Heart right ventricle (tissue), 16 donors: ENCODE data around the gene TNFSF4. TPM values are rescaled to one million over a fixed set of nuclear protein-coding genes. Genes with fewer than 3 reads are reported as not detected.

Experiments
- ATAC-seq, 8 donors: fragments of 200-7000 bp; cut with Tn5 transposase; one replicate each; pipeline ENCODE4 v1.9.1; 2020; ENCODE audit warnings: mild to moderate bottlenecking in 8 of 8, moderate library complexity in 8 of 8, moderate number of reproducible peaks in 1 of 8
- DNase-seq, 2 donors: peaks; one replicate each; pipeline ENCODE4 v3.0.0-alpha.2; 2020
- H3K27ac ChIP-seq, 10 donors: fragments of 200-600 bp; sonication (generic) in 2 of 10; one replicate each; pipeline versions ENCODE4 v1.5.0 to v1.8.0; 2020 to 2022; ENCODE audit warnings: mild to moderate bottlenecking in 3 of 10
- H3K27me3 ChIP-seq, 7 donors: fragments of 200-600 bp; one replicate each; pipeline ENCODE4 v1.8.0; 2021 to 2022; ENCODE audit warnings: mild to moderate bottlenecking in 2 of 7
- H3K36me3 ChIP-seq, 9 donors: fragments of 200-600 bp; sonication (generic) in 1 of 9; one replicate each; pipeline versions ENCODE4 v1.5.0 to v1.8.0; 2020 to 2022; ENCODE audit warnings: mild to moderate bottlenecking in 2 of 9
- H3K4me1 ChIP-seq, 9 donors: fragments of 200-600 bp; sonication (generic) in 1 of 9; one replicate each; pipeline versions ENCODE4 v1.5.0 to v1.8.0; 2020 to 2022; ENCODE audit warnings: mild to moderate bottlenecking in 4 of 9
- H3K4me3 ChIP-seq, 10 donors: fragments of 200-600 bp; sonication (generic) in 2 of 10; one replicate each; pipeline versions ENCODE4 v1.5.0 to v1.8.0; 2020 to 2022; ENCODE audit warnings: mild to moderate bottlenecking in 7 of 10, moderate library complexity in 2 of 10
- H3K9me3 ChIP-seq, 11 donors: fragments of 200-600 bp in 10 of 11; sonication (generic) in 2 of 11; one replicate each; pipeline versions ENCODE4 v1.5.0 to v1.8.0; 2013 to 2022; ENCODE audit warnings: mild to moderate bottlenecking in 2 of 11, control low read depth in 1 of 11, moderate library complexity in 1 of 11
- WGBS, 2 donors: extraction: QIAGEN DNeasy Blood & Tissue Kit; methylation state at CpG; one replicate each; pipeline ENCODE4 v1.1.7; 2013; ENCODE audit warnings: inconsistent platforms in 1 of 2; 5-methylcytosine and 5-hydroxymethylcytosine counted together
- intact Hi-C, 10 donors: fragments of 100-400 bp; cut with DNase I; formaldehyde crosslinking; loops; one replicate each; pipeline versions ENCODE4 v1.11.1 to v1.14.2; 2022
- polyA plus RNA-seq, 2 donors: library from polyadenylated mRNA; stranded (reverse); fragments of 200-250 nt; gene quantifications; one replicate each; pipeline ENCODE4 v1.2.3, GENCODE V29; 2013
- total RNA-seq, 10 donors: library from RNA; stranded (reverse); fragmentation: NEBNext Ultra II Directional in 3 of 10; extraction: Animal tissue kit (Norgen Biotek cat#: 25700) in 3 of 10; gene quantifications; one replicate each; pipeline versions ENCODE4 v1.2.1 to v1.2.4, GENCODE V29; 2021 to 2023
- TF ChIP-seq, protein P1 (sequence below), 9 donors: fragments of 200-600 bp; sonication (generic) in 2 of 9; IDR thresholded peaks; one replicate each; pipeline versions ENCODE4 v1.5.0 to v1.8.0; 2021 to 2022; ENCODE audit warnings: antibody characterized with exemption in 9 of 9, mild to moderate bottlenecking in 5 of 9, moderate library complexity in 1 of 9
- donor health status: Arrhythmogenic right ventricular cardiomyopathy.
- donor health status: ischemic (EF 13 %, LVEDD 7.1; RV severe dilation, severe dysfunction).
- donor health status: healthy with polysubstance abuse.
- donor health status: DM: no; HTN: yes; CAD: no.
- donor health status: DM: no; HTN: no; CAD: no.
- donor health status: ischemic (EF 25% LVEDD 6.9; RV normal size, moderate dysfunction).
- donor health status: ischemic (EF 25% LVEDD 5.7; RV mildly dilated, moderate dysfunction).
- donor health status: healthy.
- donor health status: DM: yes; HTN: yes; CAD: no.
- donor health status: Ischemic cardiomyopathy.
- donor health status: ischemic (EF 35%, LVEDD 5.7; RV mildly dilated, moderate dysfunction).
- donor health status: nonischemic (EF 11% LVEDD 7.7; RV severe dilation, severe dysfunction).
- donor health status: DM: yes; HTN: yes; CAD: no.
- donor health status: PGD.
- donor health status: ischemic (EF 29% LVEDD 5.4; RV normal size, mild dysfunction).
- donor health status: nonischemic (EF 23%, LVEDD 6.1; RV moderate dilation, normal function).

TNFSF4 gene
- total and polyA plus RNA-seq, 12 donors, result 0.26 to 1.5 (median 0.74) TPM

DNA sequence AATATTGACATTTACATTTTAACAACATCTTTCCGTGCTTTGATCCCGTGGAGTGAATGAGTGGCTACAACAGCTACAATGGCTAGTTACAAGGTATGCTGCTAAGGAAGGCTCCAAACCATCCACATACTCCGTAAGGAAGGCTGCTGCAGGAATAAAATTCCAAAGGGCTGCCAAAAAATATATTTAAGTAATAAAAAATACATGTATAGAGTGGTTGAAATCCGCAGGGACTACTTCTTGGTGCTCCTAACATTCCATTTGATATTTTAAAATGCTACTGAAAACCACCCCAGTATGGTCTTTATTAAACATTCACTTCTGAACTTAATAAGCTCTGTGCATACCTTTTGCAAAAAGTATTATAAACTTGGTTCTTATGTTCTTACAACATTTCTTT lies 25.3 kb downstream of the TNFSF4 start:
- H3K36me3 ChIP-seq, result no peaks in the 10 kb centered on the region
- H3K4me3 ChIP-seq, result no peak overlapping the region
- H3K9me3 ChIP-seq, result peaks cover 0 to 13% (median 0%) of the 10 kb centered on the region in 11 donors
- no peaks in the 10 kb centered on the region for H3K4me1 ChIP-seq
- 86 to 96% methylated on average over 4 of the region's 4 CpGs for WGBS, 2 donors
- DNase-seq (no peak), ATAC-seq (no peak)
- H3K27me3 ChIP-seq, result no peaks in the 10 kb centered on the region
- intact Hi-C loops, result no loop called here
- TF ChIP-seq, protein P1, sequence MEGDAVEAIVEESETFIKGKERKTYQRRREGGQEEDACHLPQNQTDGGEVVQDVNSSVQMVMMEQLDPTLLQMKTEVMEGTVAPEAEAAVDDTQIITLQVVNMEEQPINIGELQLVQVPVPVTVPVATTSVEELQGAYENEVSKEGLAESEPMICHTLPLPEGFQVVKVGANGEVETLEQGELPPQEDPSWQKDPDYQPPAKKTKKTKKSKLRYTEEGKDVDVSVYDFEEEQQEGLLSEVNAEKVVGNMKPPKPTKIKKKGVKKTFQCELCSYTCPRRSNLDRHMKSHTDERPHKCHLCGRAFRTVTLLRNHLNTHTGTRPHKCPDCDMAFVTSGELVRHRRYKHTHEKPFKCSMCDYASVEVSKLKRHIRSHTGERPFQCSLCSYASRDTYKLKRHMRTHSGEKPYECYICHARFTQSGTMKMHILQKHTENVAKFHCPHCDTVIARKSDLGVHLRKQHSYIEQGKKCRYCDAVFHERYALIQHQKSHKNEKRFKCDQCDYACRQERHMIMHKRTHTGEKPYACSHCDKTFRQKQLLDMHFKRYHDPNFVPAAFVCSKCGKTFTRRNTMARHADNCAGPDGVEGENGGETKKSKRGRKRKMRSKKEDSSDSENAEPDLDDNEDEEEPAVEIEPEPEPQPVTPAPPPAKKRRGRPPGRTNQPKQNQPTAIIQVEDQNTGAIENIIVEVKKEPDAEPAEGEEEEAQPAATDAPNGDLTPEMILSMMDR (IDR thresholded peaks at IDR 0.05), result no peak
- H3K27ac ChIP-seq, result no peak overlapping the region

DNA sequence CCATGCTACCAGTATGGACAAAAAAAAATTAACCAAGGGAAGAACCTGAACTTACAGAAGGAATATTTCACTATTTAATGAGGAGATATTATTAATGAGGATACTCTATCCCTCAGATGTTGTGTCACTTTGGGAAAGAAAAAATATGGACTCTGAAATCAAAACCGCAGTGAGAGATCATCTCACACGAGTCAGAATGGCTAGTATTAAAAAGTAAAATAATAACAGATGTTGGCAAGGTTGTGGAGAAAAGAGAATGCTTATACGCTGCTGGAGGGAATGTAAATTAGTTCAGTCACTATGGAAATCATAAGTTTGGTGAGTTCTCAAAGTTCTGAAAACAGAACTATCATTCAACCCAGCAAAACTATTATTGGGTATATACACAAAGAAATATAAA lies 30.9 kb downstream of the TNFSF4 start:
- Histone ChIP-seq H3K27ac (no peak overlapping the region), H3K36me3 (no peaks in the 10 kb centered on the region), H3K27me3 (no peaks in the 10 kb centered on the region), H3K9me3 (peaks cover 0 to 44% (median 2%) of the 10 kb centered on the region in 11 donors), H3K4me1 (no peaks in the 10 kb centered on the region), H3K4me3 (no peak overlapping the region)
- ATAC-seq (no peak), DNase-seq (no peak)
- WGBS, 2 donors, result 94 to 95% methylated on average over 3 of the region's 3 CpGs
- intact Hi-C loops, result no loop called here
- TF ChIP-seq, protein P1 (IDR thresholded peaks at IDR 0.05), result no peak

DNA sequence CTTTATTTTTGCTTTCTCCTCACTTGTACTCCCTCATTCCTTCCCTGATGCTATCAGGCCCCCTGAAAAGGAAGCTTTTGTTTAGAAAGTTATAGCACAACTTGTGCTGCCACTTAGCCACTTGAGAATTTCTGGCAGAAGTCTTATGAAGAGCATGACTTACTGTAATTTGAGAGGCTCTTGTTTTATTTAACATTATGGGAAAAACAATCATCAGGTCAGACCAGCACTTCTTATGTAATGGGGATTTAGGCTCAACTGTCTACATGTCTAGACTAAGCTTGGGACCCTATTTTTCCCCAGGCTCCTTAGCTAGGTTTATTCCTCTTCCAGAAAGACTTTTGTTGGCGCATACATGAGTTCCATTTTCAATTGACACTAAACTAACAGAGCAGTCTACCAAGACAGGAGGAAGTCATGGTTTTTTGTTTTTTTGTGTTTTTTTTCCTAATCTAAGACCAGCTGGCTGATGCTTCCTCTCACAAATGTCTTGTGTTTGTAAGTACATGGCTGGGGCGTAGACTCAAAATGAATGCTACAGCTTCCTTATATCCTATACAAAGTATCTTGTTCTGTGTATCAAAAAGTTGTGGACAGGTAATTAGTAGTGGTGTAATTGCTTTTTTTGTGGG lies 31.5 kb downstream of the TNFSF4 start:
- peak in 1 of 8 donors; percentile 48 for ATAC-seq
- TF ChIP-seq, protein P1 (IDR thresholded peaks at IDR 0.05), result no peak
- Histone ChIP-seq H3K36me3 (no peaks in the 10 kb centered on the region), H3K4me3 (no peak overlapping the region), H3K9me3 (peaks cover 0 to 50% (median 5%) of the 10 kb centered on the region in 11 donors), H3K4me1 (no peaks in the 10 kb centered on the region), H3K27ac (no peak overlapping the region), H3K27me3 (no peaks in the 10 kb centered on the region)
- intact Hi-C loops, result no loop called here
- WGBS, 2 donors, result 86 to 88% methylated on average over 2 of the region's 2 CpGs
- no peak for DNase-seq

DNA sequence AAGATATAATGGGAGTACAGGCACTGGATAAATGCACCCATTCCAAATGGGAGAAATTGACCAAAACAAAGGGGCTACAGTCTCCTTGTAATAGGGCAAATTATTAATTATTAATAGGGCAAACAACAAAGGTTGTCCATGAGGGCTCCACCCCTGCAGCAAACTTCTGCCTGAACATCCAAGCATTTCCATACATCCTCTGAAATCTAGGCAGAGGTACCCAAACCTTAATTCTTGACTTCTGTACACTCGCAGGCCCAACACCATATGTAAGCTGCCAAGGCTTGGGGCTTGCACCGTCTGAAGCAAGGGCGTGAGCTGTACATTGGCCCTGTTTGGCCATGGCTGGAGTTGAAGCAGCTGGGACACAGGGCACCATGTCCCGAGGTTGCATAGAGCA lies 33.7 kb downstream of the TNFSF4 start:
- DNase-seq, result no peak
- no peak overlapping the region for H3K27ac ChIP-seq
- 88 to 93% methylated on average over 4 of the region's 4 CpGs for WGBS, 2 donors
- ATAC-seq, result no peak
- peaks cover 0 to 48% (median 5%) of the 10 kb centered on the region in 11 donors for H3K9me3 ChIP-seq
- no peaks in the 10 kb centered on the region for H3K4me1 ChIP-seq
- no peaks in the 10 kb centered on the region for H3K27me3 ChIP-seq
- no peaks in the 10 kb centered on the region for H3K36me3 ChIP-seq
- no peak overlapping the region for H3K4me3 ChIP-seq
- intact Hi-C loops, result no loop called here
- TF ChIP-seq, protein P1 (IDR thresholded peaks at IDR 0.05), result no peak
